ENCODE results near the gene EGFL8. TPM values are rescaled to one million over a fixed set of nuclear protein-coding genes. Genes with fewer than 3 reads are reported as not detected.

Gene EGFL8
- total RNA-seq (2021; fragmentation: NEBNext Ultra II Directional; extraction: Animal tissue kit (Norgen Biotek cat#: 25700)), result 1 to 10 TPM; 3.5 to 4.4 (median 3.7) TPM
- long read RNA-seq, result 0 reads

- no peak for DNase-seq
- H3K27ac Mint-ChIP-seq, result no peak within 1 kb of the TSS
- H3K4me1 Mint-ChIP-seq (ENCODE audit: low read depth), result peaks cover 12% of the 10 kb centered on the region
- no peak within 1 kb of the TSS for H3K4me3 Mint-ChIP-seq
- TF ChIP-seq, protein P1, sequence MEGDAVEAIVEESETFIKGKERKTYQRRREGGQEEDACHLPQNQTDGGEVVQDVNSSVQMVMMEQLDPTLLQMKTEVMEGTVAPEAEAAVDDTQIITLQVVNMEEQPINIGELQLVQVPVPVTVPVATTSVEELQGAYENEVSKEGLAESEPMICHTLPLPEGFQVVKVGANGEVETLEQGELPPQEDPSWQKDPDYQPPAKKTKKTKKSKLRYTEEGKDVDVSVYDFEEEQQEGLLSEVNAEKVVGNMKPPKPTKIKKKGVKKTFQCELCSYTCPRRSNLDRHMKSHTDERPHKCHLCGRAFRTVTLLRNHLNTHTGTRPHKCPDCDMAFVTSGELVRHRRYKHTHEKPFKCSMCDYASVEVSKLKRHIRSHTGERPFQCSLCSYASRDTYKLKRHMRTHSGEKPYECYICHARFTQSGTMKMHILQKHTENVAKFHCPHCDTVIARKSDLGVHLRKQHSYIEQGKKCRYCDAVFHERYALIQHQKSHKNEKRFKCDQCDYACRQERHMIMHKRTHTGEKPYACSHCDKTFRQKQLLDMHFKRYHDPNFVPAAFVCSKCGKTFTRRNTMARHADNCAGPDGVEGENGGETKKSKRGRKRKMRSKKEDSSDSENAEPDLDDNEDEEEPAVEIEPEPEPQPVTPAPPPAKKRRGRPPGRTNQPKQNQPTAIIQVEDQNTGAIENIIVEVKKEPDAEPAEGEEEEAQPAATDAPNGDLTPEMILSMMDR (IDR thresholded peaks at IDR 0.05), result no peak
- H3K27me3 Mint-ChIP-seq (ENCODE audit: insufficient read depth), result peaks cover 8% of the 10 kb centered on the region
- no peaks in the 10 kb centered on the region for H3K9me3 Mint-ChIP-seq
- H3K36me3 Mint-ChIP-seq (ENCODE audit: low read depth), result peaks cover 10% of the 10 kb centered on the region
Measured at GRCh38 chr6:32164295-32164694, at the start of gene EGFL8. Gene EGFL8, plus strand, starts transcription at chr6:32164595. Its CDS starts 1,571 bp downstream, at chr6:32166166.

DNA sequence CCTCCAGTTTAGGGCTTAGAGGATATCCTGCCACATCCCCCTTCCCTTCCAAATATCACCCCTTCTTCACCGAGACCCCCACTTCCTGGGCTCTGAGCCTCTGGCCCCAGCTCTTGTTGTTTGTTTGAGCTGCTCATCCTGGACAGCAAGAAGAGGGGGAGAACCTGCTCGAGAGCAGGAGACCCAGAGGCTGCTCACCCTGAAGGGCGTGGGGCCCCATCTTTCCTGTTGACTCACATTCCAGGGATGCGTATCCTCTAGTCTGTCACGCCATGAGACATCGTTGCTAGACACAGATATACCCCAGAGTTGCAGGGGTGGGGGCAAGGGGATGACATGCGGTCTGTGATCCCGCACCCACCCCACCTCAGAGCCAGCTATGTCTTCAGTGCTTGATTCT, 49.6 kb upstream of the EGFL8 start:
- H3K27ac Mint-ChIP-seq, result peak overlapping the region; percentile 99
- peaks cover 63% of the 10 kb centered on the region for H3K4me1 Mint-ChIP-seq (ENCODE audit: low read depth)
- H3K36me3 Mint-ChIP-seq (ENCODE audit: low read depth), result peaks cover 22% of the 10 kb centered on the region
- peaks cover 2% of the 10 kb centered on the region for H3K27me3 Mint-ChIP-seq (ENCODE audit: insufficient read depth)
- DNase-seq, result peak; percentile 91
- peak overlapping the region; percentile 83 for H3K4me3 Mint-ChIP-seq
- TF ChIP-seq, protein P1 (IDR thresholded peaks at IDR 0.05), result no peak
- no peaks in the 10 kb centered on the region for H3K9me3 Mint-ChIP-seq

- Mint-ChIP-seq H3K9me3 (no peaks in the 10 kb centered on the region), H3K36me3 (ENCODE audit: low read depth) (peaks cover 22% of the 10 kb centered on the region), H3K4me1 (ENCODE audit: low read depth) (peaks cover 64% of the 10 kb centered on the region), H3K27me3 (ENCODE audit: insufficient read depth) (peaks cover 2% of the 10 kb centered on the region; the same call in 1 of the 2 replicates), H3K4me3 (no peak overlapping the region), H3K27ac (peak overlapping the region; percentile 99)
- no peak for DNase-seq
- TF ChIP-seq, protein P1 (IDR thresholded peaks at IDR 0.05), result no peak
Measured at GRCh38 chr6:32115623-32116022, 48.8 kb upstream of the EGFL8 start.

DNA sequence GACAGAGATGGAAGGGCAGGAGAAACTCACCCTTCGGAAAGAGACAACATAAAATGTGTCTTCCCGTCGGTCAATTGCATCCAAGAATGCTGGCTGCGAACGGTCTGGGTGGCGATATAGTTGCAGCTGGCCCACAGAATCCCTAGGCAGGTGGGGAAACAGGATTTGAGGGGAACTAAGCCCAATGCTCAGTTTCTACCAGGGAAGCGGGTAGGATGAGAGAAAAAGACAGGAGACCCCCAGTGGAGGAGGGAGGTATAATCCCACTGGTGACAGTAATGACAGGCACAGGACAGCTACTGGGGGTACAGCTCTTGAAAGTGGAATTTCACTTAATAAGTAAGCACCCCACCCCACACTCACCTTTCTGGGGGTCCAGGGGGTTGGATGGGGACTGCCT, 47.7 kb upstream of the EGFL8 start:
- H3K4me1 Mint-ChIP-seq (ENCODE audit: low read depth), result peaks cover 60% of the 10 kb centered on the region
- DNase-seq, result no peak
- peaks cover 2% of the 10 kb centered on the region; the same call in 1 of the 2 replicates for H3K27me3 Mint-ChIP-seq (ENCODE audit: insufficient read depth)
- H3K36me3 Mint-ChIP-seq (ENCODE audit: low read depth), result peaks cover 19% of the 10 kb centered on the region
- TF ChIP-seq, protein P1 (IDR thresholded peaks at IDR 0.05), result peak; percentile 76
- no peaks in the 10 kb centered on the region for H3K9me3 Mint-ChIP-seq
- H3K4me3 Mint-ChIP-seq, result no peak overlapping the region
- peak overlapping the region; percentile 99 for H3K27ac Mint-ChIP-seq

GRCh38 chr6:32117461-32117860, 46.9 kb upstream of the EGFL8 start:
- Mint-ChIP-seq H3K27me3 (ENCODE audit: insufficient read depth) (peaks cover 2% of the 10 kb centered on the region; the same call in 1 of the 2 replicates), H3K36me3 (ENCODE audit: low read depth) (peaks cover 16% of the 10 kb centered on the region)

More at GRCh38 chr6:32117461-32117860, 46.9 kb upstream of the EGFL8 start:
- Mint-ChIP-seq H3K4me1 (ENCODE audit: low read depth) (peaks cover 52% of the 10 kb centered on the region), H3K4me3 (no peak overlapping the region), H3K27ac (peak overlapping the region; percentile 57), H3K9me3 (no peaks in the 10 kb centered on the region)
- TF ChIP-seq, protein P1 (IDR thresholded peaks at IDR 0.05), result no peak
- no peak for DNase-seq

All from HFFc6 (cell line).